IPS-18a (cell line): ENCODE results near the gene AHDC1.

Experiments
- H3K27ac ChIP-seq: one replicate; pipeline ENCODE4 v1.5.1; 2013; ENCODE audit warnings: low read length
- H3K27me3 ChIP-seq: one replicate; pipeline ENCODE4 v1.6.1; 2013; ENCODE audit warnings: mild to moderate bottlenecking, low read length; ENCODE audit not compliant: control insufficient read depth, insufficient read depth
- H3K36me3 ChIP-seq: one replicate; pipeline ENCODE4 v1.6.1; 2013; ENCODE audit warnings: low read depth, low read length; ENCODE audit not compliant: control insufficient read depth
- H3K4me1 ChIP-seq: one replicate; pipeline ENCODE4 v1.6.1; 2013; ENCODE audit warnings: low read depth, low read length; ENCODE audit not compliant: control insufficient read depth
- H3K4me3 ChIP-seq: one replicate; pipeline ENCODE4 v1.5.1; 2013; ENCODE audit warnings: low read length
- H3K9ac ChIP-seq: one replicate; pipeline ENCODE4 v1.6.1; 2013; ENCODE audit warnings: mild to moderate bottlenecking, low read length, moderate library complexity
- H3K9me3 ChIP-seq: one replicate; pipeline ENCODE4 v1.6.1; 2013; ENCODE audit warnings: low read depth, low read length; ENCODE audit not compliant: control insufficient read depth

The AHDC1 gene

DNA sequence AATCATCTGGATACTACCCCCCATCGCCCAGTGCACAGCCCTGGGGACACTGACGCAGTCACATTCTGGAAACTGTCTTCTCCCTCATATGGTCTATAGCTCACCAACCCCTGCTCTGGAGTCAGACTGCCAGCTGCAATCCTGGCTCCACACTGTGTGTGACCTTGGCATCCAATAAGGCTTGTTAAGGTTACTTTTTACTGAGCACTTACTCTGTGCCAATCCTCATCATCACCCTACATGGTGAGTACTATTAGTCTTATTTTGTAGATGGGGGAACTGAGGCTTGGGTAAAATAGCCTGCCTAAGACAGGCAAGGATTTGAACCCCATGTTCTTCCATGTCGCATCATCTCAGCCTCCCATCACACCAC is 34.9 kb downstream of the AHDC1 start:
- H3K4me1 ChIP-seq = peaks cover 72% of the 10 kb centered on the region
- H3K9ac ChIP-seq = no peak overlapping the region
- H3K4me3 ChIP-seq = peak overlapping the region; percentile 16

DNA sequence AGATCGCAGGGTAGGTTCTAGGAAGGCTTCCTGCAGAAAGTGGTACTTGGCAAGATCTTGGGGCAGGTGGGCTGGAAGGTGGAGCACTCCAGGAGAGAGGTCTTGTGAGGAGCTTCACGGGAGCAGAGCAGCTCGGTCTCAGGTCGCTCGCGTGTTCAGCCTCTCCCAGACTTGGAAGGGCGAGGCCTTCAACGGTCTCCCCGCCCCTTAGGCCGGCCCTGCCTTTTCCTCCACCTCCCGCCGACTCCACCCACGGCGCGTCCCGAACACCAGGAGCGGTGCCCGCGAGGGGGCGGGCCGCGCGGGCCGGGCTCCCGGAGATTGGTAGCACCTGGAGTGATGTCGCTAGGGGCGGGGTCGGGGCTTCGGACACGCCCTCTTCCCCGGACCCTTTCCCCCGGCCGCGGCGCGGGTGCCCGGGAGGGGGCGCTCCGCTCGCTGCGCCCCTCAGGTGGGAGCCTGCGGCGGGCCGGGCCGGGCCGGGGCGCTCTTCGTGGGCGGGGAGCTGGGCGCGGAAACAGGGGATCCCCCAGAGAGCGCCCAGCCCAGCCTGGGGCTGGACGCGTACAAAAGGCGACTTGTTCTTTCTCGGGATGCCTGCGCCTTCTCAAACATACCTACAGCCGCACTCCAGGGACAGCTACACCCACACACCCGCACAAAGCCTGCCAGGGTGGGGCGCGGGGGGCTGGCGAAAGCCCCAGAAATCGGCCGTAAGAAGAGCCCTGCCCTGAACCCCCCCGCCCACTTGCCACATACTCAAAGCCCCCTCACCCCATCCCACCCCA is 35.5 kb downstream of the AHDC1 start:
- Histone ChIP-seq H3K27me3 (no peaks in the 10 kb centered on the region), H3K9ac (no peak overlapping the region), H3K27ac (no peak overlapping the region), H3K36me3 (no peaks in the 10 kb centered on the region), H3K9me3 (no peaks in the 10 kb centered on the region), H3K4me1 (peaks cover 70% of the 10 kb centered on the region), H3K4me3 (peak overlapping the region; percentile 48)

More for the DNA sequence above, 34.9 kb downstream of the AHDC1 start:
- Histone ChIP-seq H3K9me3 (no peaks in the 10 kb centered on the region), H3K36me3 (no peaks in the 10 kb centered on the region), H3K27ac (no peak overlapping the region), H3K27me3 (no peaks in the 10 kb centered on the region)

DNA sequence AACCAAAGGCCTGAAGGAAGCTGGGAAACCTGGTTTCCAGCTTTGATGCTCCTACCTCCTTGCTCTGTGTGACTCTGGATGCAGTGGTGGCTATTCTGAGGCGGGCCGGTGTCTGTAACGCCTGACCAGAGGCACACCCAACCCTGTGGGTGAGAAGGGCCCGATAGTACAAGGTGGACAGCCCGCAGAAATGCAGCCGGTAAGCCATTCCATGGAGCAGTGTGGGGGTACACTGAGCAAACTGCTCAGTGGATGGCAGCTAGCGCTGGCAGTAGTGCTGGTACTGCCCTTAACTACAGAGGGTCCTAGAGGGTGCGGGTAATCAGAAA is 36.0 kb downstream of the AHDC1 start:
- peaks cover 67% of the 10 kb centered on the region for H3K4me1 ChIP-seq
- no peak overlapping the region for H3K9ac ChIP-seq
- no peak overlapping the region for H3K27ac ChIP-seq
- no peaks in the 10 kb centered on the region for H3K9me3 ChIP-seq
- H3K4me3 ChIP-seq = peak overlapping the region; percentile 48
- no peaks in the 10 kb centered on the region for H3K36me3 ChIP-seq
- no peaks in the 10 kb centered on the region for H3K27me3 ChIP-seq

DNA sequence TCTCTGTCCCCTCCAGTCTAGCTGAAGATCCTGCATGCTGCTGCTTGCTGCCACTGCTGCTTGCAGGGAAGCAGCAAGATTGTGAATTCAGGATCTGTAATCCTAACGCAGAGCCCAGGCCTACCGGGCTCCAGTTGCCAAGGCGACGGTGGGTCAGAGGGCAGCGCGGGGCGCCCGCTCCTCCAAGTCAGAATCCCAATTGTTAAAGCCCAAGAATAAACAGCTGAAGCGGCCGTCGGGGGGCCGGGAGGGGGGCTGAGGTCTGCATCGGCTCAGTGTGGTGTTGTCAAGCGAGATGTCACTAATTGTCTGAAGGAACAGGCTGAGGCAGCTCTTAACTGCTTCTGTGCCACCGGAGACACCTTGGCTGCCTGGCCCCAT is 36.8 kb downstream of the AHDC1 start:
- no peak overlapping the region for H3K4me3 ChIP-seq
- no peak overlapping the region for H3K9ac ChIP-seq
- no peaks in the 10 kb centered on the region for H3K36me3 ChIP-seq
- H3K9me3 ChIP-seq = no peaks in the 10 kb centered on the region
- no peaks in the 10 kb centered on the region for H3K27me3 ChIP-seq
- H3K4me1 ChIP-seq = peaks cover 66% of the 10 kb centered on the region
- H3K27ac ChIP-seq = no peak overlapping the region

DNA sequence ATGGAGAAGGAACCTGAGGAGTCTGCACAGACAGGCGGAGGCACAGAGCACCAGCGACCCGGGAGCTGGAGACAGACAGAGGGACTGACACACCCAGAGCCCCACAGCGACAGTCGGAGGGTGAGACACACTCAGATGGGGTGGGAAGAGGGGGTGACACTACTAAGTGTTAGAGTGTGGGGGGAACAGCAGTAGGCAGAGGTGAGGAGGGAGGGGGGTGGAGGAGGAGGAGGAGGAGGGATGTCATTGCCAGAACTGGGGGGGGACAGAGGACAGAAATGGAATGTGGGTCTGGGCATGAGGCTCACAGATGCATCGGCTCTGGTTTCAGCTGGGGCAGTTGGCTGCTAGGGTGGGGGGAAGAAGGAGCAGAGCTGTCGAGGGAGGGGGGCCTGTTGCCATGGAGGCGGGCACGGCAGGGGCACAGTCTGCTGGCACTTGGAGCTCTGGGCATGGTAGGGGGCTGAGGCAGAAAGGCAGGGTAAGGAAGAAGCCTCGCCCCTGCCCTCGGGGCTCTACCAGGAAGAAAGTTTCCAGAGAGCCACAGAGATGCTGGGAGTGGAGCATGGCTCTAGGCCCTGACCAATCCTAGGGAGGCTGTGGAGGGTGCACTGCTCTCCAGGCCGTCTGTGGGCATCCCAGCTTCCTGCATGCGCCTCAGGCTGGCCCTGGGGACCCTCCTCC is 37.3 kb downstream of the AHDC1 start:
- Histone ChIP-seq H3K4me1 (peaks cover 66% of the 10 kb centered on the region), H3K4me3 (no peak overlapping the region), H3K27me3 (no peaks in the 10 kb centered on the region), H3K9ac (no peak overlapping the region), H3K36me3 (no peaks in the 10 kb centered on the region), H3K27ac (no peak overlapping the region), H3K9me3 (no peaks in the 10 kb centered on the region)

DNA sequence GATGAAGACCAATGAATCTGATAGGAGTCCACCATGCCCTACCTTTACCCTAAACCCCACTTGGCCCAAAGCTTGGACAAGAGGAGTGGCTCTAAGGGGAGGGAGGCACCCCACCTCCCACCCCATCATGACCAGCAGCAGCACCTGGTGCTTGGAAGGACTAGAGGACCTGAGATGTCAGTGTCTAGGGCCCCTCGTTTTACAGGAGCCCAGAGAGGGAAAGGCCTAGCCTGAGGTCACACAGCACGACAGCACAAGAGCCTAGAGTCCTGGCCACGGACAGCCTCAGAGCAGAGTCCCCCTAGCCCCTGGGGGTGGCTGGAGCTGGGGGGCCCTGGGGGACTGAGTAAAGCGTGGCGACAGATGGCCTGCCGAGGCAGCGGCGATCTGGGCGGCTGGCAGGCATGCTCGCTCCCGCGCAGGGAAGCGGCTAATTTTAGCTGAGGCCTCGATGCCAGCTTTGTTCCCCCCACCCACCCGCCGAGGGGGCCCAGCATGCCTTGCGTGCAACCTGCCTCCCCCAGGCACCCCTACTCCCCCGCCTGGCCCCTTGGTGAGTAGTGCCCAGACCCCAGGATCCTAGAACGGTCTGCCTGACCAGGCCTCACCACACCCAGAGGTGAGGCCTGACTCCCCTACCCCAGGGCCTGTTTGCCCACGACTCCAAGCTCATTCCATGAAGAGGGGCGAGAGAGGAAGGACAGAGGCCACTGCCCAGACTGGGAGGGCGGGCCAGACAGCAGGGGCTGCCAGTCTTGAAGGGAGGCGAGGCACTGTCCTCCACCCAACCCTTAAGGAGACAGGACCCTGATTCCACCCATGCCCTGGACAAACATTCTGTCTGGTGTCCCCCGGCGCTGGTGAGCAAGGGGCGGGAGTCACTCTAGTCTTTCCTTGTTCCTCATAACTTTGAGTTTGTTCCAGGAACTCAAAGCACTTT is 39.0 kb downstream of the AHDC1 start:
- Histone ChIP-seq H3K4me3 (no peak overlapping the region), H3K27ac (no peak overlapping the region), H3K9ac (no peak overlapping the region), H3K27me3 (no peaks in the 10 kb centered on the region), H3K9me3 (no peaks in the 10 kb centered on the region), H3K36me3 (no peaks in the 10 kb centered on the region), H3K4me1 (peaks cover 55% of the 10 kb centered on the region)

DNA sequence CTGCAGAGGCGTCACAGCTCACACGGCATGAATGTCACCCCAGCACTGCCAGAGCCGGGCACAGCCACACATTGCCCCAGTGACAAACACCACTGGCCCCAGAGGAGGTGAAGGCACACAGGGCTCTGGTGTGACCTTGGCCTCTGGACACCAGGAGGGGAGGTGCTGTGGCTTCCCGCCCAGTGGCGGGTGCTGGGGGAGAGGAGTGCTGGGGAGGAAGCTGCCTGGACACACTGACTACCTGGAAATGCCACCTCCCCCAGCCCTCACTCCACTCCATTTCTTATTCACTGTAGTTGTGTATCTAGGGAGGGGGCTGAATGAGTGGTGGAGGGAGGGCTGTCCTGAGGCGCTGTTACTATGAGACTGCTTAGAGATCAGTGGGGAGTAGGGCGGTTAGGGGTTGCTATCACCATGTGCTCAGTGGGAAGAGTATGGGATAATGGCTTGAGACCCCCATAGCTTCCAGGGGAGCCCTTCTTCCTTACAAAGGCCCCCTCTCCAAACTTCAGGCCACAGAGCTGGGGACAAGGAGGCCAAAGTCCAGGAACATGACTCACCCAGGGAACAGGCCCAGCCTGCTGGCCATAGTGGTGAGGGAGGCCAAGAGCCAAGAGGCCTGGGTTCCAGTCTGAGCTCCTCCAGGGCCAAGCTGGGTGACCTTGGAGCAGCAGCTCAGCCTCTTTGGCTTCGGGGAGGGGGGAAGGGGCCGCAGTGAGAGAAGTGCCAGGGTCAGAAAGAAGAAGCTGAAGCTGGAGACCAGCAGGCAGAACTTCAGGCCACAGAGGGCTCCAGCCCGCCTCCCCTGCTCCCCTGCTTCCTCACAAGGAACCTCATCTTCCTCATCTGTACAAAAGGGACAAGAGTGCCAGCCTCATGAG is 40.1 kb downstream of the AHDC1 start:
- H3K27ac ChIP-seq = no peak overlapping the region
- H3K4me1 ChIP-seq = peaks cover 44% of the 10 kb centered on the region
- no peak overlapping the region for H3K9ac ChIP-seq

DNA sequence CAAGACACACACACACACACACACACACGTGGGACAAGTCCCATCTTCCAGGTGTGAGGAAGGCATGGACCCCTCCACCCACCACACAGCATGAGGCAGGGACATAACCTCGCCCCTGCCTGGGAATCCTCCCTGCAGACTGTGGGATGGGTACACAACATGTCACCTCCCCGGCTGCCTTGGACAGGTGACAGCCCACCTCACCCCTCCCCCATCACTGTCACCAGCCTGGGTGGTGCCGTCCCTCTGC is 40.7 kb downstream of the AHDC1 start:
- Histone ChIP-seq H3K9ac (no peak overlapping the region), H3K9me3 (no peaks in the 10 kb centered on the region), H3K27me3 (no peaks in the 10 kb centered on the region), H3K4me3 (no peak overlapping the region), H3K4me1 (peaks cover 47% of the 10 kb centered on the region), H3K27ac (no peak overlapping the region), H3K36me3 (no peaks in the 10 kb centered on the region)

More for the DNA sequence above, 40.1 kb downstream of the AHDC1 start:
- H3K4me3 ChIP-seq = no peak overlapping the region
- H3K27me3 ChIP-seq = no peaks in the 10 kb centered on the region
- no peaks in the 10 kb centered on the region for H3K9me3 ChIP-seq
- no peaks in the 10 kb centered on the region for H3K36me3 ChIP-seq

DNA sequence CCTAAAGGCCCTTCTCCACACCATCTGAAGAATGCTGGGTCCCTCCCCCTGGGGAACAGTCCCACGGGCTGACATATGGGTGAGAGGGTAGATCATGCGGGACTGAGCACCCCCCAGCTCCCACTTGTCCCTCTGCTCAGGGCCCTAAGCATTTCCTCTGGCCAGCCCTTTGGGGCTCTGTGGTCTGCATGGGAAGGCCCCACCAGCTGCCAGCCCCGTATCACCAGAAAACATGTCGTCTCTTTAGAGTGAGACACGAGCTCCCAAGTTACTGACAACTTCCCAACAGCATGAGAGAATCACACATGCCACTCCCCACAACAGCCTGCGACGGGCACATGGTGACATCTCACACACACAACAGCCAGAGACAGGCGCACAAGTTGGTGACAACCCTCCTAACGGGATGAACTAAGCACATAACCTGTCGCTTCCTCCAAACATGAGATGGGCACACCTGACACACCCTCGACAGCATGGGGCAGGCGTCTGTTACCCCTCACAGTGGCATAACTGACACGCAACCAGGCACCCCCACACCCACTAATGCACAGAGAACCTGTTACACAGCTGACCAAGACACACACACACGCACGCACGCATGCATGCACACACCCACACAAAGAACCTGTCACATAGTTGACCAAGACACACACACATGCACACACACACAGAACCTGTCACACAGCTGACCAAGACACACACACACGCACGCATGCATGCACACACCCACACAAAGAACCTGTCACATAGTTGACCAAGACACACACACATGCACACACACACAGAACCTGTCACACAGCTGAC is 41.2 kb downstream of the AHDC1 start:
- Histone ChIP-seq H3K36me3 (no peaks in the 10 kb centered on the region), H3K9me3 (no peaks in the 10 kb centered on the region), H3K9ac (no peak overlapping the region), H3K4me3 (no peak overlapping the region), H3K4me1 (peaks cover 45% of the 10 kb centered on the region), H3K27me3 (no peaks in the 10 kb centered on the region), H3K27ac (no peak overlapping the region)

DNA sequence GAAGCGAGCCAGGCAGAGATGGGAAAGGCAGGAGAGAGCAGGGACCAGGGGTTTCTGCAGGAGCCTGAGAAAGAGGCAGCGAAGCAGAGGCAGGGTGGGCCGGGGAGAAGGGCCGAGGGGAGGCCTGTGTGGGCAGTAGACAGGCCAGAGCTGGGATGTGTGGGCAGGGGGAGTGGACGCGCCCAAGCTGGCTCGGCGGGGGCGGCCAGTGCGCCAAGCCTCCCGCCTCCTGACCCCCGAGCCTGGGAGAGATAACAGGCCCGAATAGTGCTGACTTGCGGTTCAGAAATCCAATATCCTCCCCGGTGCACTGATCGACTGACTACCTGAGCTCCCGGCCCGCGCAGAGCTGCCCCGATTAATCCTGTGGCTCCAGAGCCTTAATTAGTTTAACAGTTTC is 41.9 kb downstream of the AHDC1 start:
- peaks cover 43% of the 10 kb centered on the region for H3K4me1 ChIP-seq
- H3K36me3 ChIP-seq = no peaks in the 10 kb centered on the region
- no peaks in the 10 kb centered on the region for H3K9me3 ChIP-seq
- H3K27me3 ChIP-seq = no peaks in the 10 kb centered on the region
- no peak overlapping the region for H3K27ac ChIP-seq
- no peak overlapping the region for H3K9ac ChIP-seq
- H3K4me3 ChIP-seq = no peak overlapping the region
